HEK293 (cell line): Measurements from ENCODE around the gene ANKRD23.

Experiments
- SETDB1 ChIP-seq: IDR thresholded peaks from one replicate; pipeline ENCODE4 v1.6.1; 2017; ENCODE audit warnings: mild to moderate bottlenecking, low read length, moderate library complexity, mixed read lengths; ENCODE audit not compliant: insufficient read length
- ZNF138 ChIP-seq: fragments of 450-650 bp; formaldehyde crosslinking; IDR thresholded peaks from 2 replicates; pipeline ENCODE4 v1.5.1; 2016; ENCODE audit warnings: missing biosample characterization, missing genetic modification characterization, borderline replicate concordance
- ZNF24 ChIP-seq: fragments of 450-650 bp; formaldehyde crosslinking; IDR thresholded peaks from 2 replicates; pipeline ENCODE4 v1.5.1; 2016; ENCODE audit warnings: missing biosample characterization, missing genetic modification characterization
- ZNF585B ChIP-seq: fragments of 450-650 bp; formaldehyde crosslinking; IDR thresholded peaks from 2 replicates; pipeline ENCODE4 v1.5.1; 2016; ENCODE audit warnings: missing biosample characterization, missing genetic modification characterization
- TF ChIP-seq, protein P1 (sequence below): fragments of 450-650 bp; formaldehyde crosslinking; IDR thresholded peaks from 2 replicates; pipeline ENCODE4 v1.5.1; 2016; ENCODE audit warnings: missing biosample characterization, missing genetic modification characterization
- TF ChIP-seq, protein P2 (sequence below): fragments of 450-650 bp; formaldehyde crosslinking; IDR thresholded peaks from 2 replicates; pipeline ENCODE4 v1.5.1; 2017; ENCODE audit warnings: missing biosample characterization, mild to moderate bottlenecking, missing genetic modification characterization, moderate library complexity
- TF ChIP-seq, protein P3 (sequence below): IDR thresholded peaks from 2 replicates; pipeline ENCODE4 v1.6.1; 2011; ENCODE audit warnings: mild to moderate bottlenecking, low read depth, low read length, borderline replicate concordance
- TF ChIP-seq, protein P4 (sequence below): fragments of 450-650 bp; formaldehyde crosslinking; IDR thresholded peaks from 2 replicates; pipeline ENCODE4 v1.5.1; 2016; ENCODE audit warnings: missing biosample characterization, missing genetic modification characterization

DNA sequence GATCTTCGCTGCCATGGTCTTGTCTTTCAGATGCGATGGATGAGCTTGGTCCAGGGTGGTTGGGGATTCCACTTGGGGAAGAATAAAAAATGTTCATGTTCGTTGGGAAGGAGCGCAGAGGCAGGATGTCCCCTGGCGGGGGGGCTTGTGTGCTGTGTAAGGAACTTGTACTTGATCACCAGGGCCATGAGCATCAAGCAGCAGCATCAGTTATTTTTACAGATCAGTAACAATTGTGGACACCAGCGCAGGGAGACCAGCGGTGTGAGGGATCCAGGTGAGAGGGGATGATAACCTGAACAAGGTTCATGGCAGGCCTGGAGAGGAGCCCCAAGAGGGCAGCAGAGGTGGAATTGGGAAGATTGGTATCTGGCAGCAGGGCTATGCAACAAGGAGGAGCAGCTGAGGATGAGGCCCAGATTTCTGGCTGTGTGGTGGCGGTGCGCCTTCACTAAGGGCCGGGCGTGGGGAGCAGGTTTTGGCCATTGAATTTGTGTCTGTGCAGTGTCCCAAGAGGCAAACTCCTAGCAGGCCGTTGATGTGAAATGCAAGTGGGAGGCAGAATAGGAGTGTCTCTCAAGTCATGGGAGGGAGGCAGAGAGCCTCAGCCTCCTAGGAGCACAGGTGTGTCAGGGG is 23.8 kb downstream of the ANKRD23 start:
- no peak for TF ChIP-seq SETDB1
- TF ChIP-seq, protein P1, sequence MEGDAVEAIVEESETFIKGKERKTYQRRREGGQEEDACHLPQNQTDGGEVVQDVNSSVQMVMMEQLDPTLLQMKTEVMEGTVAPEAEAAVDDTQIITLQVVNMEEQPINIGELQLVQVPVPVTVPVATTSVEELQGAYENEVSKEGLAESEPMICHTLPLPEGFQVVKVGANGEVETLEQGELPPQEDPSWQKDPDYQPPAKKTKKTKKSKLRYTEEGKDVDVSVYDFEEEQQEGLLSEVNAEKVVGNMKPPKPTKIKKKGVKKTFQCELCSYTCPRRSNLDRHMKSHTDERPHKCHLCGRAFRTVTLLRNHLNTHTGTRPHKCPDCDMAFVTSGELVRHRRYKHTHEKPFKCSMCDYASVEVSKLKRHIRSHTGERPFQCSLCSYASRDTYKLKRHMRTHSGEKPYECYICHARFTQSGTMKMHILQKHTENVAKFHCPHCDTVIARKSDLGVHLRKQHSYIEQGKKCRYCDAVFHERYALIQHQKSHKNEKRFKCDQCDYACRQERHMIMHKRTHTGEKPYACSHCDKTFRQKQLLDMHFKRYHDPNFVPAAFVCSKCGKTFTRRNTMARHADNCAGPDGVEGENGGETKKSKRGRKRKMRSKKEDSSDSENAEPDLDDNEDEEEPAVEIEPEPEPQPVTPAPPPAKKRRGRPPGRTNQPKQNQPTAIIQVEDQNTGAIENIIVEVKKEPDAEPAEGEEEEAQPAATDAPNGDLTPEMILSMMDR (tag by site-specific recombination), result no peak; the same call in 1 of the 2 replicates
- TF ChIP-seq, protein P2, sequence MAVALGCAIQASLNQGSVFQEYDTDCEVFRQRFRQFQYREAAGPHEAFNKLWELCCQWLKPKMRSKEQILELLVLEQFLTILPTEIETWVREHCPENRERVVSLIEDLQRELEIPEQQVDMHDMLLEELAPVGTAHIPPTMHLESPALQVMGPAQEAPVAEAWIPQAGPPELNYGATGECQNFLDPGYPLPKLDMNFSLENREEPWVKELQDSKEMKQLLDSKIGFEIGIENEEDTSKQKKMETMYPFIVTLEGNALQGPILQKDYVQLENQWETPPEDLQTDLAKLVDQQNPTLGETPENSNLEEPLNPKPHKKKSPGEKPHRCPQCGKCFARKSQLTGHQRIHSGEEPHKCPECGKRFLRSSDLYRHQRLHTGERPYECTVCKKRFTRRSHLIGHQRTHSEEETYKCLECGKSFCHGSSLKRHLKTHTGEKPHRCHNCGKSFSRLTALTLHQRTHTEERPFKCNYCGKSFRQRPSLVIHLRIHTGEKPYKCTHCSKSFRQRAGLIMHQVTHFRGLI, result no peak
- TF ChIP-seq, protein P3, sequence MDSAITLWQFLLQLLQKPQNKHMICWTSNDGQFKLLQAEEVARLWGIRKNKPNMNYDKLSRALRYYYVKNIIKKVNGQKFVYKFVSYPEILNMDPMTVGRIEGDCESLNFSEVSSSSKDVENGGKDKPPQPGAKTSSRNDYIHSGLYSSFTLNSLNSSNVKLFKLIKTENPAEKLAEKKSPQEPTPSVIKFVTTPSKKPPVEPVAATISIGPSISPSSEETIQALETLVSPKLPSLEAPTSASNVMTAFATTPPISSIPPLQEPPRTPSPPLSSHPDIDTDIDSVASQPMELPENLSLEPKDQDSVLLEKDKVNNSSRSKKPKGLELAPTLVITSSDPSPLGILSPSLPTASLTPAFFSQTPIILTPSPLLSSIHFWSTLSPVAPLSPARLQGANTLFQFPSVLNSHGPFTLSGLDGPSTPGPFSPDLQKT, result no peak
- no peak for TF ChIP-seq ZNF138 (tag by site-specific recombination)
- TF ChIP-seq ZNF585B (tag by site-specific recombination), result no peak
- TF ChIP-seq ZNF24 (tag by site-specific recombination), result no peak
- TF ChIP-seq, protein P4, sequence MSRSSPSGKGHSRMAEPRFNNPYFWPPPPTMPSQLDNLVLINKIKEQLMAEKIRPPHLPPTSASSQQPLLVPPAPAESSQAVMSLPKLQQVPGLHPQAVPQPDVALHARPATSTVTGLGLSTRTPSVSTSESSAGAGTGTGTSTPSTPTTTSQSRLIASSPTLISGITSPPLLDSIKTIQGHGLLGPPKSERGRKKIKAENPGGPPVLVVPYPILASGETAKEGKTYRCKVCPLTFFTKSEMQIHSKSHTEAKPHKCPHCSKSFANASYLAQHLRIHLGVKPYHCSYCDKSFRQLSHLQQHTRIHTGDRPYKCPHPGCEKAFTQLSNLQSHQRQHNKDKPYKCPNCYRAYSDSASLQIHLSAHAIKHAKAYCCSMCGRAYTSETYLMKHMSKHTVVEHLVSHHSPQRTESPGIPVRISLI, result no peak
